Sigmoid colon (tissue), 7 donors: ENCODE data around the gene MLXIP. TPM values are rescaled to one million over a fixed set of nuclear protein-coding genes. Genes with fewer than 3 reads are reported as not detected.

Experiments
- DNase-seq: peaks from one replicate; pipeline ENCODE4 v3.0.0-alpha.2; 2019
- H3K27ac ChIP-seq, 4 donors: fragments of 200-600 bp; sonication (generic); one replicate each; pipeline ENCODE4 v1.5.1; 2016 to 2019; ENCODE audit warnings: mild to moderate bottlenecking in 1 of 4
- H3K27me3 ChIP-seq, 3 donors: fragments of 200-600 bp; sonication (generic); one replicate each; pipeline ENCODE4 v1.5.1; 2019; ENCODE audit warnings: mild to moderate bottlenecking in 1 of 3
- H3K36me3 ChIP-seq, 4 donors: fragments of 200-600 bp; sonication (generic); one replicate each; pipeline ENCODE4 v1.5.1; 2016 to 2019
- H3K4me1 ChIP-seq, 4 donors: fragments of 200-600 bp; sonication (generic); one replicate each; pipeline ENCODE4 v1.5.1; 2017 to 2019
- H3K4me3 ChIP-seq, 4 donors: fragments of 200-600 bp; sonication (generic); one replicate each; pipeline ENCODE4 v1.5.1; 2017 to 2019; ENCODE audit warnings: mild to moderate bottlenecking in 2 of 4, moderate library complexity in 1 of 4
- H3K9me3 ChIP-seq, 4 donors: fragments of 200-600 bp in 3 of 4; sonication (generic) in 3 of 4; one replicate each; pipeline versions ENCODE4 v1.5.1 to v1.6.1; 2013 to 2019
- CTCF ChIP-seq, 4 experiments: fragments of 450-650 bp in 3 of 4; fragments of 200-600 bp in 1 of 4; IDR thresholded peaks; one replicate each; pipeline ENCODE4 v1.5.1; 2016 to 2019; ENCODE audit warnings: antibody characterized with exemption in 4 of 4, mild to moderate bottlenecking in 3 of 4, moderate library complexity in 2 of 4
- EP300 ChIP-seq, 4 donors: sonication (generic); formaldehyde crosslinking; IDR thresholded peaks; one replicate each; pipeline ENCODE4 v1.6.1; 2017; ENCODE audit warnings: antibody characterized with exemption in 4 of 4
- POLR2A ChIP-seq, 2 donors: fragments of 450-650 bp; IDR thresholded peaks; one replicate each; pipeline ENCODE4 v1.6.1; 2016; ENCODE audit warnings: antibody characterized with exemption in 2 of 2, mild to moderate bottlenecking in 2 of 2, moderate library complexity in 2 of 2
- POLR2AphosphoS5 ChIP-seq, 4 donors: sonication (generic); formaldehyde crosslinking; IDR thresholded peaks; one replicate each; pipeline ENCODE4 v1.6.1; 2017; ENCODE audit warnings: antibody characterized with exemption in 4 of 4
- WGBS, 2 donors: extraction: QIAGEN DNeasy Blood & Tissue Kit; methylation state at CpG; one replicate each; pipeline ENCODE4 v1.1.7; 2013; 5-methylcytosine and 5-hydroxymethylcytosine counted together
- intact Hi-C: fragments of 100-400 bp; cut with DNase I; formaldehyde crosslinking; loops from one replicate; pipeline ENCODE4 v1.15.1; 2023
- polyA plus RNA-seq, 3 donors: library from polyadenylated mRNA; stranded (reverse); fragments of 200-250 nt; gene quantifications; one replicate each; pipeline ENCODE4 v1.2.3, GENCODE V29; 2013
- total RNA-seq, 4 donors: library from RNA; depleted of rRNA; stranded (reverse); fragments of >200 nt; gene quantifications; one replicate each; pipeline ENCODE4 v1.1.0, GENCODE V29; 2016
- donor health status: healthy with polysubstance abuse.
- donor health status: Bipolar disorder and iron deficiency.
- donor health status: healthy.

MLXIP gene
- total and polyA plus RNA-seq, 7 donors = 15.6 to 141 (median 37.5) TPM

DNA sequence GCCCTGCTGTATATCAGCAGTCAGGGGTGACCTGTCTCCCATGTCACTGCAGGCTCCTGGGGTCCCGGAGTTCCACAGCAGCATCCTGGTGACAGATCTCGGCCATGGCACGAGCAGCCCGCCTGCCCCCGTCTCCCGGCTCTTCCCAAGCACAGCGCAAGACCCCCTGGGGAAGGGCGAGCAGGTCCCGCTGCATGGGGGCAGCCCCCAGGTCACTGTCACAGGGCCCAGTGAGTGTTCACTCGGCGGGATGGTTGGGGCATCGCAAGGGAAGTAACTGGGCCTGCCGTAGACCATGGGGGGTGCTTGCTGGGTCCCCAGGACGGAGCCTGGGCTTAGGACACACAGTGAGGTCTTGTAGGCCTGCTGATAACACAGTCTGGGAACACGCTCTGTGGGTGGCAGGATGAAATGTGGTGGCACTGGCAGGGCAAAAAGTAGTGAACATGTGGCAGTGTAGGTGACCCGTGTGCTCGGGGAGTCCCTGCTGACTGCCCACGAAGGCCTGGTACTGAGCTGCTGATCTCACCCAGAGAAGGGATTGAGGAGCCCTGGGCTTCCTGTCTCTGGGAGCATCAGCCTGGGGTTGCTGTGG lies 57.0 kb downstream of the MLXIP start:
- Histone ChIP-seq H3K27ac (no peak overlapping the region), H3K4me3 (no peak overlapping the region), H3K9me3 (no peaks in the 10 kb centered on the region), H3K4me1 (no peaks in the 10 kb centered on the region), H3K36me3 (peaks cover 44 to 100% (median 71%) of the 10 kb centered on the region in 4 donors), H3K27me3 (no peaks in the 10 kb centered on the region)
- TF ChIP-seq POLR2A (IDR thresholded peaks at IDR 0.05) (no peak), EP300 (IDR thresholded peaks at IDR 0.05) (no peak), POLR2AphosphoS5 (IDR thresholded peaks at IDR 0.05) (peak in 1 of 4 donors; percentile 7), CTCF (IDR thresholded peaks at IDR 0.05) (no peak)
- DNase-seq = no peak
- WGBS, 2 donors = 94 to 97% methylated on average over 18 of the region's 18 CpGs
- intact Hi-C loops = no loop called here

DNA sequence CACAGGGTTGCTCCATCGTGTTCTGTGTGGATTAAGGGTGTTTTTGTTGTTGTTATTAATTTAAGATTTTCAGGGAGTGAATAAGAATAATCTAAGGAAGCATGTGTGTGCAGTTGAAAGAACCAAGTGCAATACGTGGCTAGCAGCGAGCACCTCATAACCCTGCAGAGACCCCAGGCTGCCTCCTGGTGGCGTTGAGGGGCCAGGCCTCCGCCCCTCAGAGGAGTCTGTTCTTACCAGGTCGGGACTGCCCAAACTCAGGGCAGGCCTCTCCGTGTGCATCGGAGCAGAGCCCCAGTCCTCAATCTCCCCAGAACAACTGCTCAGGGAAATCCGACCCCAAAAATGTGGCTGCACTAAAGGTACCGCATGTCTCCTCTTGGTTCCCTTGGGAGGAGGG lies 58.7 kb downstream of the MLXIP start:
- intact Hi-C loops = no loop called here
- Histone ChIP-seq H3K4me3 (no peak overlapping the region), H3K27ac (no peak overlapping the region), H3K27me3 (no peaks in the 10 kb centered on the region), H3K9me3 (no peaks in the 10 kb centered on the region), H3K4me1 (no peaks in the 10 kb centered on the region), H3K36me3 (peaks cover 55 to 100% (median 78%) of the 10 kb centered on the region in 4 donors)
- DNase-seq = no peak
- TF ChIP-seq CTCF (IDR thresholded peaks at IDR 0.05) = no peak
- TF ChIP-seq POLR2A (IDR thresholded peaks at IDR 0.05) = no peak
- no peak for TF ChIP-seq EP300 (IDR thresholded peaks at IDR 0.05)
- no peak for TF ChIP-seq POLR2AphosphoS5 (IDR thresholded peaks at IDR 0.05)
- WGBS, 2 donors = 85 to 87% methylated on average over 10 of the region's 10 CpGs

DNA sequence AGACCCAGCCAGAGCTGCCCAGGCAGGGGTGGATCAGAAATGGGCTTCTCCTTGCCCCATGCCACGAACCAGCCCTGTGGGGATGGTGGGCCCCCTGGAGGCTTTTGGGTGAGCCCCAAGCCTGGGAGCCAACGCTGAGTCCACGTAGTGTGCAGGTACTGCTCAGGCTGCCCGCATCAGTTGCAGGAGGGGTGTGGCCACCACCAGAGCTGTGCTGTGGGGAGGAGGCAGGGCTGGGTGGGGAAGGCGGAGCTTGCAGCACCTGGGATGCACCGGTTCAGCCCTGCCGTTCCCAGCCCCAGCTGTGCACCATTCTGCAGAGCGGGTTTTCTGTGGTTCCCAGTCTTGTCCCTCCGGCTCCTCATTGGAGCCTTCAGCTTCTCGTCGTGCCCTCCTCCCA lies 59.1 kb downstream of the MLXIP start:
- Histone ChIP-seq H3K4me3 (no peak overlapping the region), H3K9me3 (no peaks in the 10 kb centered on the region), H3K4me1 (no peaks in the 10 kb centered on the region), H3K27me3 (no peaks in the 10 kb centered on the region), H3K27ac (no peak overlapping the region), H3K36me3 (peaks cover 55 to 100% (median 78%) of the 10 kb centered on the region in 4 donors)
- DNase-seq = no peak
- TF ChIP-seq POLR2A (IDR thresholded peaks at IDR 0.05) = no peak
- TF ChIP-seq POLR2AphosphoS5 (IDR thresholded peaks at IDR 0.05) = no peak
- TF ChIP-seq CTCF (IDR thresholded peaks at IDR 0.05) = no peak
- TF ChIP-seq EP300 (IDR thresholded peaks at IDR 0.05) = no peak
- intact Hi-C loops = no loop called here
- WGBS, 2 donors = 50 to 71% methylated on average over 11 of the region's 11 CpGs

GRCh38 chr12:122138181-122138580 lies 59.6 kb downstream of the MLXIP start:
- Histone ChIP-seq H3K4me1 (no peaks in the 10 kb centered on the region), H3K27ac (no peak overlapping the region), H3K4me3 (no peak overlapping the region), H3K9me3 (no peaks in the 10 kb centered on the region), H3K36me3 (peaks cover 55 to 100% (median 78%) of the 10 kb centered on the region in 4 donors), H3K27me3 (no peaks in the 10 kb centered on the region)
- TF ChIP-seq POLR2A (IDR thresholded peaks at IDR 0.05) (no peak), POLR2AphosphoS5 (IDR thresholded peaks at IDR 0.05) (peak in 1 of 4 donors; percentile 12), EP300 (IDR thresholded peaks at IDR 0.05) (no peak)
- no peak for DNase-seq
- 86 to 92% methylated on average over 11 of the region's 11 CpGs for whole genome bisulfite sequencing, 2 donors
- intact Hi-C loops = no loop called here

- WGBS, 2 donors = 83 to 91% methylated on average over 11 of the region's 11 CpGs
- H3K27ac ChIP-seq = no peak overlapping the region
These were observed 60.1 kb downstream of the MLXIP start for GRCh38 chr12:122138616-122139015.

More at GRCh38 chr12:122138616-122139015, 60.1 kb downstream of the MLXIP start:
- no peak for DNase-seq
- TF ChIP-seq POLR2AphosphoS5 (IDR thresholded peaks at IDR 0.05) (no peak), POLR2A (IDR thresholded peaks at IDR 0.05) (no peak), EP300 (IDR thresholded peaks at IDR 0.05) (no peak), CTCF (IDR thresholded peaks at IDR 0.05) (no peak)
- H3K36me3 ChIP-seq = peaks cover 55 to 100% (median 78%) of the 10 kb centered on the region in 4 donors
- H3K9me3 ChIP-seq = no peaks in the 10 kb centered on the region
- H3K4me3 ChIP-seq = no peak overlapping the region
- intact Hi-C loops = no loop called here
- H3K27me3 ChIP-seq = no peaks in the 10 kb centered on the region
- no peaks in the 10 kb centered on the region for H3K4me1 ChIP-seq
